Measurements from ENCODE around the gene TTL.
"Not testable (repeated sequence)": the region's sequence is repeated elsewhere in the genome, so short reads cannot be mapped to it uniquely, and the experiment has no call there.

The TTL gene

GRCh38 chr2:112481528-112482233, at the start of gene TTL:
TTL (plus strand) TSS chr2:112482156; CDS start chr2:112482345, 189 bp downstream.
- DNase-seq = peak; percentile 78 to 81

GRCh38 chr2:112432390-112432734, 49.6 kb upstream of the TTL start:
- DNase-seq = peak in 1 of 2 donors; percentile 5

- DNase-seq = peak; percentile 11 to 36
Measured at GRCh38 chr2:112432735-112433479, 49.0 kb upstream of the TTL start.

GRCh38 chr2:112433480-112433879, 48.5 kb upstream of the TTL start, which contains the start of gene RGPD8:
RGPD8 (minus strand) TSS chr2:112433645; CDS start chr2:112433453, 192 bp downstream.
- DNase-seq = peak; percentile 92 to 95

GRCh38 chr2:112433932-112434730, 47.8 kb upstream of the TTL start:
- DNase-seq = no peak

GRCh38 chr2:112434890-112435715, 46.9 kb upstream of the TTL start:
- not testable (repeated sequence) for DNase-seq

GRCh38 chr2:112435716-112436431, 46.1 kb upstream of the TTL start:
- not testable (repeated sequence) for DNase-seq

GRCh38 chr2:112436993-112437392, 45.0 kb upstream of the TTL start:
- DNase-seq = not testable (repeated sequence)

- DNase-seq = not testable (repeated sequence)
Measured at GRCh38 chr2:112437405-112437831, 44.5 kb upstream of the TTL start.

- not testable (repeated sequence) for DNase-seq
Measured at GRCh38 chr2:112438603-112439261, 43.2 kb upstream of the TTL start.

- DNase-seq = not testable (repeated sequence)
Measured at GRCh38 chr2:112444256-112444655, 37.7 kb upstream of the TTL start.

- no peak for DNase-seq
Measured at GRCh38 chr2:112449854-112450253, 32.1 kb upstream of the TTL start.

GRCh38 chr2:112451317-112451716, 30.6 kb upstream of the TTL start:
- no peak for DNase-seq

- DNase-seq = no peak
Measured at GRCh38 chr2:112454586-112454985, 27.4 kb upstream of the TTL start.

- DNase-seq = no peak
Measured at GRCh38 chr2:112459372-112459771, 22.6 kb upstream of the TTL start.

GRCh38 chr2:112462178-112462577, 19.8 kb upstream of the TTL start:
- DNase-seq = no peak

- no peak for DNase-seq
Measured at GRCh38 chr2:112463256-112463655, 18.7 kb upstream of the TTL start.

- no peak for DNase-seq
Measured at GRCh38 chr2:112465382-112465781, 16.6 kb upstream of the TTL start.

- no peak for DNase-seq
Measured at GRCh38 chr2:112472547-112473263, 9.3 kb upstream of the TTL start.

- no peak for DNase-seq
Measured at GRCh38 chr2:112474844-112475486, 7.0 kb upstream of the TTL start.
